MM.1S (cell line): ENCODE measurements around the gene OXER1.

Source experiments
- DNase-seq: peaks from one replicate; pipeline ENCODE4 v3.0.0-alpha.2; 2015
- H2AFZ ChIP-seq: fragments of 300-600 bp; sonication (generic); 2 replicates; pipeline ENCODE4 v1.6.0; 2016; ENCODE audit warnings: antibody characterized with exemption, low read length
- H3F3A ChIP-seq: fragments of 300-600 bp; sonication (generic); 2 replicates; pipeline ENCODE4 v1.6.1; 2016; ENCODE audit warnings: mild to moderate bottlenecking, antibody characterized with exemption, low read length, moderate library complexity, mixed read lengths; ENCODE audit not compliant: insufficient read depth
- H3K27ac ChIP-seq: fragments of 300-600 bp; sonication (generic); 2 replicates; pipeline ENCODE4 v1.5.1; 2016; ENCODE audit warnings: mild to moderate bottlenecking, low read length
- H3K27me3 ChIP-seq: fragments of 300-600 bp; sonication (generic); replicated peaks from 2 replicates; pipeline ENCODE4 v1.6.0; 2016; ENCODE audit warnings: low read length; ENCODE audit not compliant: insufficient read depth
- H3K36me3 ChIP-seq: fragments of 300-600 bp; sonication (generic); replicated peaks from 2 replicates; pipeline ENCODE4 v1.6.1; 2016; ENCODE audit warnings: mild to moderate bottlenecking, low read length, mixed read lengths; ENCODE audit not compliant: insufficient read depth
- H3K4me1 ChIP-seq: fragments of 300-600 bp; sonication (generic); 2 replicates; pipeline ENCODE4 v1.6.1; 2016; ENCODE audit warnings: low read length, mixed read lengths
- H3K4me2 ChIP-seq: fragments of 300-600 bp; sonication (generic); 2 replicates; pipeline ENCODE4 v1.6.0; 2016; ENCODE audit warnings: low read depth, low read length
- H3K4me3 ChIP-seq: fragments of 300-600 bp; sonication (generic); 2 replicates; pipeline ENCODE4 v1.5.1; 2016; ENCODE audit warnings: low read length, mixed read lengths
- H3K79me2 ChIP-seq: fragments of 300-600 bp; sonication (generic); 2 replicates; pipeline ENCODE4 v1.6.1; 2016; ENCODE audit warnings: mixed run types, low read length, mixed read lengths
- H3K9ac ChIP-seq: fragments of 300-600 bp; sonication (generic); 2 replicates; pipeline ENCODE4 v1.6.1; 2016; ENCODE audit warnings: low read length, mixed read lengths
- H3K9me2 ChIP-seq: fragments of 300-600 bp; sonication (generic); replicated peaks from 2 replicates; pipeline ENCODE4 v1.6.1; 2016; ENCODE audit warnings: mild to moderate bottlenecking, low read length, mixed read lengths; ENCODE audit not compliant: insufficient read depth
- H3K9me3 ChIP-seq: fragments of 300-600 bp; sonication (generic); replicated peaks from 2 replicates; pipeline ENCODE4 v1.6.1; 2016; ENCODE audit warnings: mild to moderate bottlenecking, low read length, mixed read lengths; ENCODE audit not compliant: insufficient read depth
- H4K20me1 ChIP-seq: fragments of 300-600 bp; sonication (generic); 2 replicates; pipeline ENCODE4 v1.6.1; 2016; ENCODE audit warnings: mild to moderate bottlenecking, low read length, moderate library complexity, mixed read lengths; ENCODE audit not compliant: insufficient read depth
- EZH2 ChIP-seq: fragments of 300-600 bp; sonication (generic); optimal IDR thresholded peaks from 2 replicates; pipeline ENCODE3; 2017; ENCODE audit warnings: low read depth, mild to moderate bottlenecking, antibody characterized with exemption, low read length, mixed read lengths
- EZH2phosphoT487 ChIP-seq: fragments of 300-600 bp; sonication (generic); IDR thresholded peaks from 2 replicates; pipeline ENCODE4 v1.6.1; 2018; ENCODE audit warnings: antibody characterized with exemption, low read length
- TF ChIP-seq, protein P1 (sequence below): fragments of 300-600 bp; sonication (generic); IDR thresholded peaks from 2 replicates; pipeline ENCODE4 v1.5.1; 2016; ENCODE audit warnings: antibody characterized with exemption, low read length, mixed read lengths

Gene OXER1

GRCh38 chr2:42810121-42810970 is 46.4 kb upstream of the OXER1 start:
- Histone ChIP-seq H2AFZ (peak overlapping the region; percentile 64), H3K9me2 (no peaks in the 10 kb centered on the region), H3F3A (peaks cover 19% of the 10 kb centered on the region), H3K36me3 (no peaks in the 10 kb centered on the region), H3K4me2 (peak overlapping the region; percentile 81), H3K9ac (peak overlapping the region; percentile 96), H3K4me1 (peaks cover 8% of the 10 kb centered on the region; the same call in 1 of the 2 replicates), H4K20me1 (no peaks in the 10 kb centered on the region), H3K27ac (peak overlapping the region; percentile 99), H3K9me3 (no peaks in the 10 kb centered on the region), H3K4me3 (peak overlapping the region; percentile 68), H3K27me3 (no peaks in the 10 kb centered on the region), H3K79me2 (no peaks in the 10 kb centered on the region)
- DNase-seq, result peak; percentile 95
- no peak for TF ChIP-seq EZH2phosphoT487
- no peak for TF ChIP-seq EZH2
- TF ChIP-seq, protein P1, sequence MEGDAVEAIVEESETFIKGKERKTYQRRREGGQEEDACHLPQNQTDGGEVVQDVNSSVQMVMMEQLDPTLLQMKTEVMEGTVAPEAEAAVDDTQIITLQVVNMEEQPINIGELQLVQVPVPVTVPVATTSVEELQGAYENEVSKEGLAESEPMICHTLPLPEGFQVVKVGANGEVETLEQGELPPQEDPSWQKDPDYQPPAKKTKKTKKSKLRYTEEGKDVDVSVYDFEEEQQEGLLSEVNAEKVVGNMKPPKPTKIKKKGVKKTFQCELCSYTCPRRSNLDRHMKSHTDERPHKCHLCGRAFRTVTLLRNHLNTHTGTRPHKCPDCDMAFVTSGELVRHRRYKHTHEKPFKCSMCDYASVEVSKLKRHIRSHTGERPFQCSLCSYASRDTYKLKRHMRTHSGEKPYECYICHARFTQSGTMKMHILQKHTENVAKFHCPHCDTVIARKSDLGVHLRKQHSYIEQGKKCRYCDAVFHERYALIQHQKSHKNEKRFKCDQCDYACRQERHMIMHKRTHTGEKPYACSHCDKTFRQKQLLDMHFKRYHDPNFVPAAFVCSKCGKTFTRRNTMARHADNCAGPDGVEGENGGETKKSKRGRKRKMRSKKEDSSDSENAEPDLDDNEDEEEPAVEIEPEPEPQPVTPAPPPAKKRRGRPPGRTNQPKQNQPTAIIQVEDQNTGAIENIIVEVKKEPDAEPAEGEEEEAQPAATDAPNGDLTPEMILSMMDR, result no peak

GRCh38 chr2:42809819-42810120 is 45.8 kb upstream of the OXER1 start:
- Histone ChIP-seq H3K79me2 (no peaks in the 10 kb centered on the region), H4K20me1 (no peaks in the 10 kb centered on the region), H3F3A (peaks cover 19% of the 10 kb centered on the region), H3K27me3 (no peaks in the 10 kb centered on the region), H3K9me3 (no peaks in the 10 kb centered on the region), H3K9ac (peak overlapping the region; percentile 82), H3K4me3 (peak overlapping the region; percentile 57), H3K9me2 (no peaks in the 10 kb centered on the region), H3K27ac (peak overlapping the region; percentile 99), H3K36me3 (no peaks in the 10 kb centered on the region), H3K4me1 (peaks cover 8% of the 10 kb centered on the region; the same call in 1 of the 2 replicates), H3K4me2 (peak overlapping the region; percentile 63), H2AFZ (peak overlapping the region; percentile 47)
- TF ChIP-seq EZH2, result no peak
- TF ChIP-seq, protein P1, result peak; percentile 9
- peak; percentile 82 for DNase-seq

GRCh38 chr2:42809131-42809818 is 45.3 kb upstream of the OXER1 start:
- H3K27me3 ChIP-seq, result no peaks in the 10 kb centered on the region
- peak overlapping the region; percentile 63 for H3K4me2 ChIP-seq
- peak overlapping the region; percentile 82 for H3K9ac ChIP-seq
- peak overlapping the region; percentile 47 for H2AFZ ChIP-seq
- H3K4me3 ChIP-seq, result peak overlapping the region; percentile 57
- no peaks in the 10 kb centered on the region for H3K9me2 ChIP-seq
- peak overlapping the region; percentile 73 for H3K27ac ChIP-seq
- H3K36me3 ChIP-seq, result no peaks in the 10 kb centered on the region
- H3F3A ChIP-seq, result peaks cover 19% of the 10 kb centered on the region
- DNase-seq, result peak; percentile 13
- H3K79me2 ChIP-seq, result no peaks in the 10 kb centered on the region
- H3K4me1 ChIP-seq, result peaks cover 8% of the 10 kb centered on the region; the same call in 1 of the 2 replicates
- no peaks in the 10 kb centered on the region for H4K20me1 ChIP-seq
- TF ChIP-seq EZH2phosphoT487 (no peak), EZH2 (no peak)
- TF ChIP-seq, protein P1, result no peak; the same call in 1 of the 2 replicates
- no peaks in the 10 kb centered on the region for H3K9me3 ChIP-seq
